Measurements from ENCODE around the gene APBB1IP.
"Not testable (repeated sequence)": the region's sequence is repeated elsewhere in the genome, so short reads cannot be mapped to it uniquely, and the experiment has no call there.

APBB1IP gene, protein sequence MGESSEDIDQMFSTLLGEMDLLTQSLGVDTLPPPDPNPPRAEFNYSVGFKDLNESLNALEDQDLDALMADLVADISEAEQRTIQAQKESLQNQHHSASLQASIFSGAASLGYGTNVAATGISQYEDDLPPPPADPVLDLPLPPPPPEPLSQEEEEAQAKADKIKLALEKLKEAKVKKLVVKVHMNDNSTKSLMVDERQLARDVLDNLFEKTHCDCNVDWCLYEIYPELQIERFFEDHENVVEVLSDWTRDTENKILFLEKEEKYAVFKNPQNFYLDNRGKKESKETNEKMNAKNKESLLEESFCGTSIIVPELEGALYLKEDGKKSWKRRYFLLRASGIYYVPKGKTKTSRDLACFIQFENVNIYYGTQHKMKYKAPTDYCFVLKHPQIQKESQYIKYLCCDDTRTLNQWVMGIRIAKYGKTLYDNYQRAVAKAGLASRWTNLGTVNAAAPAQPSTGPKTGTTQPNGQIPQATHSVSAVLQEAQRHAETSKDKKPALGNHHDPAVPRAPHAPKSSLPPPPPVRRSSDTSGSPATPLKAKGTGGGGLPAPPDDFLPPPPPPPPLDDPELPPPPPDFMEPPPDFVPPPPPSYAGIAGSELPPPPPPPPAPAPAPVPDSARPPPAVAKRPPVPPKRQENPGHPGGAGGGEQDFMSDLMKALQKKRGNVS

DNA sequence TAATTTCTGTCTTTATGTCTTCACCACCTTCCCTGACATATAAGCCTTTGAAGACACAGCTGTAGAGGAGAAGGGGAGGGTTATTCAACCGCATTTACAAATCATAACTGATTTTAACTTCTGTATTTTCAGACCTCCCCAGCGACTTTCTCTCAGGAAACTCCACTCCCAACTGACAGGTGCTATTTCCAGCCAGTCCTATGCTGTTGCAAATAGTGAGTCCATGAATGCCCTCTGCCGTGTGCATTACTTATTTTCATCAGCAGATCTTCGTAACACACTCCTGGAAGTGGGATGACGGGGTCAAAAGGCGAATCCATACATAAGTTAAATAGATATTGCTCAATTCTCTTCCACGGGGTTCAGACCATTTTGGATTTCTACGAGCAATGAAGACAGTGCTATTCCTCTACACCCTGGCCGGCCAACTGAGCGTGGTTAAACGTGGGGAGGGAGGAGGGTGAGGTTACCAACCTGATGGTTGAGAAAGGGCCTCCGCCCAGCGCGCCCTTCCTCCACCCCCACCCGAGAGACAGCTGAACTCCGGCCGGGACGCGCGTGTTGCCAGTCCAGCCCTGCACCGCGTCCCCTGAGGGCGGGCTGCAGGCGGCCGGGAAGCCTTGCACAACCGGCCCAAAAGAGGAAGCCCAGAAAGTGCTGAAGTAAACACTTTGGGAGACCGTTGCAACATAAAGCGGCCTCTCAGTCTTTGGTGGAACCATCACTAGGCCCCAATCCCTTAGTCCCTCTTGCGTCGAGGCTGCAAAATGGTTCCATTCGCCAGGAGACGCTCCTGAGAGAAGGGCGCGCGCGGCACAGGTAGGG lies at the start of gene APBB1IP:
Gene APBB1IP (plus strand): TSS at position 705 of the 825 bp plus-strand sequence. CDS start 53,986 bp downstream, outside the sequence.
- H3K4me3 ChIP-seq (ENCODE audit: low read depth, low read length) = peak within 1 kb of the TSS; percentile 71
- no peak for TF ChIP-seq POLR2A (IDR thresholded peaks at IDR 0.05; ENCODE audit: extremely low read depth, insufficient read length)
- peak; percentile 70 for TF ChIP-seq MYC (IDR thresholded peaks at IDR 0.05; ENCODE audit: low read depth, low read length)
- TF ChIP-seq, protein P1, sequence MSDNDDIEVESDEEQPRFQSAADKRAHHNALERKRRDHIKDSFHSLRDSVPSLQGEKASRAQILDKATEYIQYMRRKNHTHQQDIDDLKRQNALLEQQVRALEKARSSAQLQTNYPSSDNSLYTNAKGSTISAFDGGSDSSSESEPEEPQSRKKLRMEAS (IDR thresholded peaks at IDR 0.05; ENCODE audit: low read depth, low read length) = peak; percentile 64
- TF ChIP-seq, protein P2, sequence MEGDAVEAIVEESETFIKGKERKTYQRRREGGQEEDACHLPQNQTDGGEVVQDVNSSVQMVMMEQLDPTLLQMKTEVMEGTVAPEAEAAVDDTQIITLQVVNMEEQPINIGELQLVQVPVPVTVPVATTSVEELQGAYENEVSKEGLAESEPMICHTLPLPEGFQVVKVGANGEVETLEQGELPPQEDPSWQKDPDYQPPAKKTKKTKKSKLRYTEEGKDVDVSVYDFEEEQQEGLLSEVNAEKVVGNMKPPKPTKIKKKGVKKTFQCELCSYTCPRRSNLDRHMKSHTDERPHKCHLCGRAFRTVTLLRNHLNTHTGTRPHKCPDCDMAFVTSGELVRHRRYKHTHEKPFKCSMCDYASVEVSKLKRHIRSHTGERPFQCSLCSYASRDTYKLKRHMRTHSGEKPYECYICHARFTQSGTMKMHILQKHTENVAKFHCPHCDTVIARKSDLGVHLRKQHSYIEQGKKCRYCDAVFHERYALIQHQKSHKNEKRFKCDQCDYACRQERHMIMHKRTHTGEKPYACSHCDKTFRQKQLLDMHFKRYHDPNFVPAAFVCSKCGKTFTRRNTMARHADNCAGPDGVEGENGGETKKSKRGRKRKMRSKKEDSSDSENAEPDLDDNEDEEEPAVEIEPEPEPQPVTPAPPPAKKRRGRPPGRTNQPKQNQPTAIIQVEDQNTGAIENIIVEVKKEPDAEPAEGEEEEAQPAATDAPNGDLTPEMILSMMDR (IDR thresholded peaks at IDR 0.05; ENCODE audit: low read depth, low read length) = no peak
- DNase-seq (ENCODE audit: low read depth) = peak; percentile 96

DNA sequence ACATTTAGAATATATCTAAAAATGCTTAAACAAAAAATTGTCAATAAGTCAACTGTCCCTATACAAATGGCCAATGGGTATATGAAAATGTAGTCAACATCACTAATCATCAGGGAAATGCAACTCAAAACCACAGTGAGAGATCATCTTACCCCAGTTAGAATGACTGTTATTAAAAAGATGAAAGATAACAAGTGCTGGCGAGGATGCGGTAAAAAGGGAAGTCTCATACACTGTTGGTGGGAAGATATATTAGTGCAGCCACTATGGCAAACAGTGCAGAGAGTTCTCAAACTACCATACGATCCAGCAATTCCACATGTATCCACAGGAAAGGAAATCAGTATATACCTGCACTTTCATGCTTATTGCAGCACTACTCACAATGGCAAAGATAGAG lies 48.6 kb upstream of the APBB1IP start:
- TF ChIP-seq, protein P2 (IDR thresholded peaks at IDR 0.05; ENCODE audit: low read depth, low read length) = no peak
- TF ChIP-seq, protein P1 (IDR thresholded peaks at IDR 0.05; ENCODE audit: low read depth, low read length) = no peak
- no peak overlapping the region for H3K4me3 ChIP-seq (ENCODE audit: low read depth, low read length)

DNA sequence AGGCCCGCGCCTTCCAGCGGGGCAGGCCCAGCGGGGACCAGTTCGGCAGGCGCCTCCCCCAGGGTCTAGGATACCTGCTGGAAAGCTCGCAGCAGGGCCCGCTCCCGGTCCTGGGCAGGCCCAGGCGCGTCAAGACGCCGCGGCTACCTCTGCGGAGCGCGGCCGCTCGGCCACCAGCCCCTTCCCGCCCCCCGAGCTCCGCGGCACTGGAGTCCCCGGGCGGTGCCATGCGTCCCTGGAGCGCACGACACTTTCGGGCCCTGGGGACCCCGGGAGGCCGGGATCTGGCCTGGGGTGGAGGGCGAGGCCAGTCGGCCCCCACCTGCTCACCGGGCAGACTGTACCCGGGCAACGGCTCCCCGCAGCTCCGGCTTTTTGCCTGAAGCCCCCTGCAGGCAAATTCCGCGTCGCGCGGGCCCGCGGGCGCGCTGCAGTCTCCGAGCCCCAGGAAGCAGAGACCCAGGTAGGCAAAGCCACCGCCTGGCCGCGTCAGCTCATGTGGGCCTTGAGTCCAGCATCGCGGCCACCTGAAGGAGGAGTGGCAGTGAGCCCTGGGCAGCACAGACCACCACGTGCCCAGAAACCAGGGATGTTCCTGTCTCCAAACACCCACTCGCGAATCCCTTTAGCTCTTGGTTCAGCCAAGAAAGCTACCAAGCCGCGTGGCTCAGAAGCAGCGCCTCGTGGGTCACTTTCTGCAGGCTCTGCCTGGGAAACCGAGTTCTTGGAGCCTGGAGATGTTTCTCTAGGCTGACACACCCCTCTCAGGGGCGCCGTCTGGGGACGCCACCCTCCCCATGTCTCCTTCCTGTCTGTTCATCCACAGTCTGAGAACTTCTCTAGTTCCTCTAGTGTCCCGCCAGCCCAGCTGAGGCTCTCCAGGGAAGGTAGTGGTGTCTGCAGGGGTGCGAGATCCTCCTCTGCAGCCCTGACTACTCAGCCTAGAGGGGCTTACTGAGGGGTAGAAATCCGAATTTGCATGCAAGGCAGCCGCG lies 46.1 kb upstream of the APBB1IP start:
- DNase-seq (ENCODE audit: low read depth) = no peak
- no peak overlapping the region for H3K4me3 ChIP-seq (ENCODE audit: low read depth, low read length)
- TF ChIP-seq, protein P1 (IDR thresholded peaks at IDR 0.05; ENCODE audit: low read depth, low read length) = no peak
- no peak for TF ChIP-seq POLR2A (IDR thresholded peaks at IDR 0.05; ENCODE audit: extremely low read depth, insufficient read length)
- TF ChIP-seq, protein P2 (IDR thresholded peaks at IDR 0.05; ENCODE audit: low read depth, low read length) = no peak
- no peak for TF ChIP-seq MYC (IDR thresholded peaks at IDR 0.05; ENCODE audit: low read depth, low read length)

More for the DNA sequence above, 48.6 kb upstream of the APBB1IP start:
- no peak for DNase-seq (ENCODE audit: low read depth)

DNA sequence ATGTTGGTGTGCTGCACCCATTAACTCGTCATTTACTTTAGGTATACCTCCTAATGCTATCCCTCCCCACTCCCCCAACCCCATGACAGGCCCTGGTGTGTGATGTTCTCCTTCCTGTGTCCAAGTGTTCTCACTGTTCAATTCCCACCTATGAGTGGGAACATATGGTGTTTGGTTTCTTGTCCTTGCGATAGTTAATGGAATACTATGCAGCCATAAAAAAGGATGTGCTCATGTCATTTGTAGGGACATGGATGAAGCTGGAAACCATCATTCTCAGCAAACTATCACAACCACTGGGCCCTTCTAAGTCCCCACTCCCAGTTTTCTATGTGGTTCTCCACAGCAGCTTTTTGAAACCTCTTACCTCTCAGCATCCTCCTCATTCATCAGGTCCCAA lies 39.8 kb upstream of the APBB1IP start:
- H3K4me3 ChIP-seq (ENCODE audit: low read depth, low read length); DNase-seq (ENCODE audit: low read depth): not testable (repeated sequence)

DNA sequence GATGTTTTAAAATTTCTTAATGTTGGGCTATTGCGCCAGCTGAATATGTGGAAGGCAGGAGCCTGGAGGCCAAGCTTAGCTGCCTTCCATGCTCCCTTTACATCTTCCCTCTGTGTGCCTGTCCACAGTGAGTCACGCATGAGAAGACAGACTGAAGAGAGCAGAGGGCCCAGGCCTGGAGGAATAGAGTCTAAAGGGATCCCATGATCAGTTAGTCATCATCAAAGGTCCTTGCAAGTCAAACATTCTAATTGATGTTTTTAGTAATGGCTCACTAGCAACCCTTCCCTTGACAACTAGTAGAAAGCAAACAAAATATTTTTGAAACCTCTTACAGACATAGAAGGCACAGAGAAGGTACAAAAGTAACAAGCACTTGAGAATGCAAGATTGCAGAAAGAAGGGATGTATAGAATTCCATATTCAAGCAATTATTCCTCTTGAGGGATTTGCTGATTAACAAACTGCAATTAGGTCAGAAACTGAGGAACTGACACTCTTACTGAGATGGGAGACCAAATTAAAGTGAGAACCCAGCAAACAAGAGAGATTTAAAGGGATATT lies 30.7 kb upstream of the APBB1IP start:
- no peak for DNase-seq (ENCODE audit: low read depth)
- TF ChIP-seq MYC (IDR thresholded peaks at IDR 0.05; ENCODE audit: low read depth, low read length) (no peak), POLR2A (IDR thresholded peaks at IDR 0.05; ENCODE audit: extremely low read depth, insufficient read length) (no peak)
- TF ChIP-seq, protein P1 (IDR thresholded peaks at IDR 0.05; ENCODE audit: low read depth, low read length) = no peak
- TF ChIP-seq, protein P2 (IDR thresholded peaks at IDR 0.05; ENCODE audit: low read depth, low read length) = no peak
- no peak overlapping the region for H3K4me3 ChIP-seq (ENCODE audit: low read depth, low read length)
